Keratinocyte (primary cell): ENCODE results near the gene GRK5.

Source experiments
- CTCF ChIP-seq, 3 experiments: IDR thresholded peaks in 1 of 3; conservative IDR thresholded peaks in 1 of 3; optimal IDR thresholded peaks in 1 of 3; 2 replicates in 2 of 3; 3 replicates in 1 of 3; pipeline versions ENCODE3 to v1.5.1; 2011; ENCODE audit warnings: low read length in 3 of 3, mild to moderate bottlenecking in 3 of 3, moderate library complexity in 2 of 3, control low read depth in 1 of 3, inconsistent platforms in 1 of 3; ENCODE audit not compliant: insufficient read depth in 2 of 3; ENCODE audit errors: extremely low read depth in 1 of 3
- EZH2 ChIP-seq: IDR thresholded peaks from one replicate; pipeline ENCODE4 v1.6.1; 2012; ENCODE audit warnings: inconsistent platforms, mild to moderate bottlenecking, low read length, moderate library complexity

GRCh38 chr10:119227825-119228224 lies 20.5 kb downstream of the GRK5 start:
- TF ChIP-seq CTCF (optimal IDR thresholded peaks at IDR 0.05 in 1 of 3, IDR thresholded peaks at IDR 0.05 in 1 of 3, conservative IDR thresholded peaks at IDR 0.05 in 1 of 3; ENCODE audit: extremely low read depth in 1 of 3, insufficient read depth in 2 of 3, low read length in 3 of 3) (no peak), EZH2 (no peak)
